Measurements from ENCODE around the gene NUDC. TPM values are rescaled to one million over a fixed set of nuclear protein-coding genes. Genes with fewer than 3 reads are reported as not detected.
A peak's percentile ranks its signal among the peaks of the same experiment; 100 is the strongest.

NUDC gene
- total RNA-seq, 1 experiment from 2014 or later, result 149 TPM

GRCh38 chr1:26993237-26994019 lies 71.9 kb downstream of the NUDC start, which contains the start of gene TRNP1:
Gene TRNP1 (plus strand): TSS chr1:26993692. CDS start chr1:26993787, 95 bp downstream.
- DNase-seq (peak; percentile 89), ATAC-seq (peak; percentile 30)
- Histone ChIP-seq H3F3A (ENCODE audit: low read length, unreplicated experiment) (peaks cover 20% of the 10 kb centered on the region), H3K9me2 (replicated peaks; ENCODE audit: low read length) (no peaks in the 10 kb centered on the region), H3K4me1 (ENCODE audit: insufficient read depth, low read length) (peaks cover 55% of the 10 kb centered on the region), H3K4me2 (ENCODE audit: low read length) (peak within 1 kb of the TSS; percentile 90), H3K9ac (ENCODE audit: low read length) (peak within 1 kb of the TSS; percentile 82), H4K20me1 (ENCODE audit: low read length) (peaks cover 27% of the 10 kb centered on the region), H3K36me3 (ENCODE audit: low read depth, low read length) (peaks cover 12% of the 10 kb centered on the region), H2AFZ (ENCODE audit: low read length) (peak within 1 kb of the TSS; percentile 70), H3K9me3 (ENCODE audit: low read length) (no peaks in the 10 kb centered on the region), H3K79me2 (ENCODE audit: low read length) (peaks cover 52% of the 10 kb centered on the region), H3K4me3 (ENCODE audit: low read length) (peak within 1 kb of the TSS; percentile 88), H3K27me3 (ENCODE audit: low read length) (no peaks in the 10 kb centered on the region), H3K27ac (ENCODE audit: low read length) (peak within 1 kb of the TSS; percentile 52)
- ChIA-PET POLR2A (ENCODE audit: unreplicated experiment) (interaction anchor here (0.6 to 1.0 kb wide), 3 partner anchors 32 to 107 kb away, joined by 3 to 7 read pairs (median 4); partner anchors contain the start of gene GPATCH3), CTCF (no interaction called here)
- intact Hi-C loops (cut with micrococcal nuclease), result no loop called here
- no TSS peak for BruUV-seq (replicated peaks)
- TF ChIP-seq CTCF (conservative IDR thresholded peaks at IDR 0.05; ENCODE audit: low read depth, low read length), result no peak
- no peak for TF ChIP-seq EZH2 (IDR thresholded peaks at IDR 0.05; ENCODE audit: low read length, unreplicated experiment)
- no peak for TF ChIP-seq EZH2phosphoT487 (IDR thresholded peaks at IDR 0.05; ENCODE audit: borderline replicate concordance, low read length)

- H3K4me2 ChIP-seq (ENCODE audit: low read length), result peak overlapping the region; percentile 90
- intact Hi-C loops (cut with micrococcal nuclease), result no loop called here
- peaks cover 63% of the 10 kb centered on the region for H3K4me1 ChIP-seq (ENCODE audit: insufficient read depth, low read length)
- no peaks in the 10 kb centered on the region for H3K9me3 ChIP-seq (ENCODE audit: low read length)
- POLR2A ChIA-PET (ENCODE audit: unreplicated experiment), result interaction anchor here (0.6 to 0.7 kb wide), 2 partner anchors 93 to 106 kb away, joined by 3 to 4 read pairs; partner anchors contain the start of gene GPATCH3
- ATAC-seq (no peak), DNase-seq (no peak)
- H4K20me1 ChIP-seq (ENCODE audit: low read length), result peaks cover 27% of the 10 kb centered on the region
- no peaks in the 10 kb centered on the region for H3K9me2 ChIP-seq (replicated peaks; ENCODE audit: low read length)
- H3K9ac ChIP-seq (ENCODE audit: low read length), result peak overlapping the region; percentile 82
- peak overlapping the region; percentile 49 for H3K27ac ChIP-seq (ENCODE audit: low read length)
- H3K36me3 ChIP-seq (ENCODE audit: low read depth, low read length), result peaks cover 12% of the 10 kb centered on the region
- peaks cover 23% of the 10 kb centered on the region for H3F3A ChIP-seq (ENCODE audit: low read length, unreplicated experiment)
- no peak for TF ChIP-seq EZH2phosphoT487 (IDR thresholded peaks at IDR 0.05; ENCODE audit: borderline replicate concordance, low read length)
- no peak for TF ChIP-seq EZH2 (IDR thresholded peaks at IDR 0.05; ENCODE audit: low read length, unreplicated experiment)
- no peak for TF ChIP-seq CTCF (conservative IDR thresholded peaks at IDR 0.05; ENCODE audit: low read depth, low read length)
- H3K27me3 ChIP-seq (ENCODE audit: low read length), result no peaks in the 10 kb centered on the region
- CTCF ChIA-PET, result interaction anchor here (0.5 kb wide), 1 partner anchor 11 kb away, joined by 5 read pairs; no protein-coding TSS in a partner anchor
- no peak overlapping the region for H2AFZ ChIP-seq (ENCODE audit: low read length)
- H3K4me3 ChIP-seq (ENCODE audit: low read length), result peak overlapping the region; percentile 88
- peaks cover 54% of the 10 kb centered on the region for H3K79me2 ChIP-seq (ENCODE audit: low read length)
- no TSS peak for BruUV-seq (replicated peaks)
Observed at GRCh38 chr1:26994020-26994786, 72.7 kb downstream of the NUDC start.
